HG03575 (cell line): Measurements from ENCODE around the gene CAPNS1.

Experiments used
- ATAC-seq: cut with Tn5 transposase; IDR thresholded peaks from one replicate; pipeline ENCODE4 v1.9.1; 2021; ENCODE audit not compliant: unreplicated experiment, insufficient number of reproducible peaks, low FRiP score; ENCODE audit errors: extremely low read depth

CAPNS1 gene

GRCh38 chr19:36196249-36196648 lies 56.4 kb downstream of the CAPNS1 start:
- no peak for ATAC-seq

- no peak for ATAC-seq
Measured at GRCh38 chr19:36198119-36198518, 58.3 kb downstream of the CAPNS1 start.
